Adipose tissue (tissue), 3 donors: ENCODE data around the gene FSD1L. TPM values are rescaled to one million over a fixed set of nuclear protein-coding genes. Genes with fewer than 3 reads are reported as not detected.

Source experiments
- H3K27ac ChIP-seq: one replicate; pipeline ENCODE4 v1.5.1; 2013; ENCODE audit warnings: low read depth, low read length
- WGBS, 3 donors: extraction: QIAGEN DNeasy Blood & Tissue Kit; methylation state at CpG; one replicate each; pipeline ENCODE4 v1.1.7; 2013; 5-methylcytosine and 5-hydroxymethylcytosine counted together
- polyA plus RNA-seq, 3 donors: library from polyadenylated mRNA; stranded (reverse); fragments of 200-250 nt; gene quantifications; one replicate each; pipeline ENCODE4 v1.2.3, GENCODE V29; 2013
- donor health status: healthy with polysubstance abuse.
- donor health status: Bipolar disorder and iron deficiency.
- donor health status: healthy.

The FSD1L gene
- polyA plus RNA-seq, 3 donors: 0.45 to 1.0 (median 0.74) TPM

DNA sequence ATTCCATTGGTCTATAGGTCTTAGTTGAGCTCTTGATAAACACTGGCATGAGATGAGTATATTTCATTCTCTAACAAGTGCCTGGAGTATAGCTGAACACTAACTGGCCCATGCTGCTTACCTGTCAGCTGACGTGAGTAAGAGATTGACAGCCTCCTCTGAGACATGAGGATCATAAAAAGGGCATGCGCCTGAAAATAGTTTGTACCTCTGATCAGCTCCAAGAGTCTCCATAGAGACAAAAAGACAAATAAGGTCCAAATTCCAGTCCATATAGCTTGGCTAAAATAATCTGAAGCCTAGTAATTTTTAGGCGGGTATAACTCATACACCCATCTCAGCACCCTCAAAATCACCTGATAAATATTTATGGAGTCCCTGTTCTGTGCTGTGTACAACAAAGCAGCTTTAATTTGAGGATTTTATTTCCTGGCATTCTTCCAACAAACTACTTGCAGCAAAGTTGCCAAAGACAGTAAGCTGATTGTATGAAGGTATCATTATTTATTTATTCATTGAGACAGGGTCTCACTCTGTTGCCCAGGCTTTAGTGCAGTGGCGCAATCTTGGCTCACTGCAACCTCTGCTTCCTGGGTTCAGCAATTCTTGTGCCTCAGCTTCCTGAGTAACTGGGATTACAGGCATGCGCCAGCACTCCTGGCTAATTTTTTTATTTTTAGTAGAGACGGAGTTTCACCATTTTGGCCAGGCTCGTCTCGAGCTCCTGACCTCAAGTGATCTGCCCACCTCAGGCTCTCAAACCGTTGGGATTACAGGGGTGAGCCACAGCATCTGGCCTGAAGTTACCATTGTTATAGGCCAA is 16.2 kb upstream of the FSD1L start:
- H3K27ac ChIP-seq: no peak overlapping the region
- 79 to 81% (median 80%) methylated on average over 9 of the region's 9 CpGs for WGBS, 3 donors

DNA sequence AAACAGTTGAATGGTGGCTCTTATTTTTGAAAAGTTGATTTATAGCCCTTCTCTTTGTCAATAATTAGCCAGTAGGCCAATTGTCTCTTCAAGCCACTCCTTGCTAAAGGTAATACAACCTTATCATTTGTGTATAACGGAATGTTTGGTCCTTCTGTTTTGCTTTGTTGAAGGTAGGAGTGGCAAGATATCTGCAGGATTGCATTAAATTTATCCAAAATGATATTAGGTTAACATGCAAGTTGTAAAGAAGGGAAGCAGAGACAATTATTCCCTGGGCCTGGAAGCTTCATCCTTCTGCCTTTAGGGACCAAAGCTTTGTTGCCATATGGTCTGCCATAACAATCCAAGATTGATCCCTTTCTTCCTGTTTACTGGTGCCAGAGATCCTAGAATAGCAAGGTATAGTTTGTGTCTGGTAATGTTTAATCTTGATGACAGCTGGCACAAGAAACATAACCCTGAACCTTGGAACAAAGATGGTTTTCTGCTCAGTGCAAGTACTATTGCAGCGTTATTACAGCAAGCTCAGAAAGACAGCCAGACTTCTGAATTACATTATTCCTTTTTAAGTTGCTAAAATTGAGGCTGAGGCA is 15.5 kb upstream of the FSD1L start:
- 28 to 95% (median 88%) methylated on average over 2 of the region's 2 CpGs for WGBS, 3 donors
- no peak overlapping the region for H3K27ac ChIP-seq

DNA sequence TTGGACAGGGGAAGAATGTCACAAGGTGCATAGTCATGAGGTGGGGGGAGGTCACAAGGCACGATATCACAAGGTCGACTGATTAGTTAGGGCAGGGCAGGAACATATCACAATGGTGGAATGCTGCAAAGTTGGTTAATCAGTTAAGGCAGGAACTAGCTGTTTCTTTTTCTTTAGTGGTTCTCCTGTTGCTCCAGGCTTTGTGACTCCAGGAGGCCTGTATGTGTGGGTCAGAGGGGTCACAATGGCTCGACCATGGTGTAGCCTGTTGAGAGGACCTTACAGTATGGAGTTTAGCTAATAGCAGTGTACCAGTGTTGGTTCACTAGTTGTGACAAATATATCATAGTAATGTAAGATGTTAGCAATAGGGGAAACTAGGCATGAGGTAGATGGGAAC is 12.4 kb upstream of the FSD1L start:
- 75 to 87% (median 87%) methylated on average over 3 of the region's 3 CpGs for WGBS, 3 donors
- H3K27ac ChIP-seq: no peak overlapping the region

DNA sequence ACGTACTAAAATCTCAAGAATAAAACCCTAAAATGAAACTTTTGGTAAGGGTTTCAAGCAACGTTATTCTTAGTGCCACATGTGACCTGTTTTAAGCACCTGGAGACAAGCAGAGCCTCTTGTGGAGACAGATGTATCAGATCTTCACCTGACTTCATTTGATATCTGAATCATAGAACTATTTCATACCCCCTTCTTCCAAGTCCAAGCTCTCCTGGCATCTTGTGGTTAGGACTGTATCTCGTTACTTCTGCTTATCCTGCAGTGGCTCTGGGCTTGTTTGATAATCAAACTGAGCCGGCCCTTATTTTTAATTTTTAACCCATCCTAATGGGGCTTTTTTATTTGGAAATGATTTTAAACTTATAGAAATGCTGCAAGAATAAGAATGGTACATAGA is 11.1 kb upstream of the FSD1L start:
- no peak overlapping the region for H3K27ac ChIP-seq
- 72 to 82% (median 81%) methylated on average over 4 of the region's 4 CpGs for WGBS, 3 donors

DNA sequence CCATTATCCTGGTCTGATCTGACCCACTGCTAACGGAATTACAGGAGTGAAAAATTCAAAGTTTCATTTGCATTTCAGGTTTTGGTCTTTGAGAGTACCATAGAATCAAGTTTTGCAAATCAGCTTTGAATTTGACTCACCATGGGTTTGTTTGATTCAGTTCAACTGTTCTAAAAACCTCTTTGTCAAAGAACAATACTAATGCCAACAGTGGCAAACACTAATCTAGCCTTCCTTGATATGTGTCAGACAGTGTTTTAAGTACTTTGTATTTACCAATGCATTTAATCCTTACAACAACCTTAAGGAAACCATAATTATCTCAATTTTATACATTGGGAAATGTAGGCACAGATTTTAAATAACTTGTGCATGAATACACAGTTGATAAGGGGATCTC is 10.1 kb upstream of the FSD1L start:
- H3K27ac ChIP-seq: no peak overlapping the region
- 79 to 88% (median 83%) methylated on average over 1 of the region's 1 CpG for WGBS, 3 donors

GRCh38 chr9:105438141-105438806 is 9.6 kb upstream of the FSD1L start:
- no peak overlapping the region for H3K27ac ChIP-seq
- WGBS, 3 donors: 36 to 75% (median 68%) methylated on average over 8 of the region's 8 CpGs

GRCh38 chr9:105439428-105439827 is 8.4 kb upstream of the FSD1L start:
- no peak overlapping the region for H3K27ac ChIP-seq

DNA sequence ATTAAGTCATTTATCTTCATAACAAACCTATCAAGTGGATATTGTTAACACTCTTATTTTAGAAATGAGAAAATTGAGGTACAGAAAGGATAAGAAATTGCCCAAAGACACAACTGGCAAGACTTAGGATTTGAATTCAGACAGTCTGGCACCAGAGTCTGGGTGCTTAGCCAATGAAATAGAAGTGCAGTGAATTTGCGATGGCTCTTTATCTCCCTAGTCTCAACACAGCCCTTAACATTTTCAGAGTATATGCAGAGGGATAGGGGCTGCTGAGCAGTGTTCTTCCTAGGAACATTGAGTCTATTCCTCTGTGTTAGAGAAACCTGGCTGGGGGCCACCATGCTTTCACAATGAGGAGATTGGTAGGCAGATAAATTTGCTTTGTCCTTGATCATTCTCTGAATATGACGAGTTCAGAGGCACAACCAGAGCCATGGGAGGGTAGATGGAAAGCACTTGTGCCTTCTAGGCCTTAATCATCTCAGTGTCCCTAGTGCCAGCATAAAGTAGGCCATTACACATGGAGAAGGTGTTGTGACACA is 6.1 kb upstream of the FSD1L start:
- no peak overlapping the region for H3K27ac ChIP-seq
- 65 to 77% (median 71%) methylated on average over 2 of the region's 2 CpGs for WGBS, 3 donors

GRCh38 chr9:105443121-105443520 is 4.7 kb upstream of the FSD1L start:
- WGBS, 3 donors: 88 to 92% (median 91%) methylated on average over 8 of the region's 8 CpGs
- H3K27ac ChIP-seq: no peak overlapping the region

- WGBS, 3 donors: 46 to 73% (median 47%) methylated on average over 4 of the region's 4 CpGs
- no peak overlapping the region for H3K27ac ChIP-seq
Observed at GRCh38 chr9:105444130-105444529, 3.7 kb upstream of the FSD1L start.

GRCh38 chr9:105445203-105445881 is 2.5 kb upstream of the FSD1L start:
- 77 to 80% (median 77%) methylated on average over 8 of the region's 8 CpGs for WGBS, 3 donors
- H3K27ac ChIP-seq: no peak overlapping the region

DNA sequence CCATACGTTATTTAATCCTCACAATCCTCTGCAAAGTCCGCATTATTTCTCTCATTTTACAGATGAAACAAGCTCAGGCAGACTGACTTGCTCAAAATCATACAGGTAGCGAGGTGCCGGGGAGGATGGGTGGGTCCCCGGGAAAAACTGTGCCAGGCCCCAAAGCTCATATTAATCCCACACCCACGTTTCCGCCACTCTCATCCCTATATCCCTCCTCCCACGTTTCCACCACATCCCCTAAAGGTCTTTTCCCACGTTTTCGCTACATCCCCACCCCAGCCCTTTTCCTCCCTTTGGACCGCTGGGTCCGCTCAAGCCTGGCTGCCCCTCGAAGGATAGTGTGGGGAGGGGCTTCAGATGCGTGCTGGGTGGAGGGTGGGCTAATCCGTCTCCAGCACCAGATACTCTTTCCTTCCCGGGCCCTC is 434 bp upstream of the FSD1L start:
- 22 to 33% (median 24%) methylated on average over 16 of the region's 16 CpGs for WGBS, 3 donors
- no peak overlapping the region for H3K27ac ChIP-seq

GRCh38 chr9:105449081-105449480 is 1.2 kb downstream of the FSD1L start:
- H3K27ac ChIP-seq: no peak overlapping the region
- 39 to 60% (median 41%) methylated on average over 2 of the region's 2 CpGs for WGBS, 3 donors

GRCh38 chr9:105452185-105452584 is 4.4 kb downstream of the FSD1L start:
- WGBS, 3 donors: 84 to 93% (median 85%) methylated on average over 3 of the region's 3 CpGs
- H3K27ac ChIP-seq: no peak overlapping the region

GRCh38 chr9:105455836-105456475 is 8.1 kb downstream of the FSD1L start:
- WGBS, 3 donors: 81 to 84% (median 84%) methylated on average over 2 of the region's 2 CpGs
- H3K27ac ChIP-seq: no peak overlapping the region

DNA sequence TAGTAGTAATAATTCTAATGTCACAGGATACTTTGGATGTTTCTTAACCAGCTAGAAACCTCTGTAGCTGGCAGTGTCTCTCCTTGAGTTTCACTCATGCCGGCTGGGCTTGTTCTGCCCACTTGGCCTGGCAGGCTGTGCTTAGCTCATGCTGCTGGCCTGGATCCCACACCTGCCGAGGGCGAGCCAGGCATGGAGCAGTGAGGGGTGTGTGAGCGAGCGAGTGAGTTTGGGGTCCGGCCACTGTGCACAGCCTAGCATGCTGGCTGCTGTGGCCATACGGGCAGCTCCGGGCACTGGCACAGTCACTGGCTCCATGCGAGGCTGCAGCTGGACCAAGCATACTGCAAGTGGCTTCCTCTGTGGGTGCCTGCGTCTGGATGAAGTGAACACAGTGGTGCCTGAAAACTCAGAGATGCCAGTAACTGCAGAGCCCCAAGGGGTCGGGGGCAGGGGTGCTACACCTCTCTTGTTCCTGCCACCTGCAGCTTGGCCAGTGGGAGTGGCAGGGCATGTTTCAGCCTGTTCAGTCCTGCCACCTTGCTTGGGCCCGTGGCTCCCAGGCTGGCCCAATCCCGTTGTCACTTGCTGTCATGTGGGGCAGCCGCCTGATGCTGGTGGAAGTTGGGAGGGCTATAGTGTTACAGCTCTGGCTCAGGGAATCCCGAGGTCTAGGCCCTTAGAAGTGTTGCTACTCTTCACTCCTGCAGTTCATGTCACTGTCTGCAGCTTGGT is 9.9 kb downstream of the FSD1L start:
- 83 to 94% (median 94%) methylated on average over 15 of the region's 15 CpGs for WGBS, 3 donors
- no peak overlapping the region for H3K27ac ChIP-seq

GRCh38 chr9:105458404-105458803 is 10.6 kb downstream of the FSD1L start:
- 90 to 100% (median 98%) methylated on average over 3 of the region's 3 CpGs for WGBS, 3 donors
- H3K27ac ChIP-seq: no peak overlapping the region

- no peak overlapping the region for H3K27ac ChIP-seq
- WGBS, 3 donors: 38 to 71% (median 55%) methylated on average over 2 of the region's 2 CpGs
Observed at GRCh38 chr9:105459336-105459735, 11.5 kb downstream of the FSD1L start.
